HepG2 (cell line): Measurements from ENCODE around the gene ADCYAP1. TPM values are rescaled to one million over a fixed set of nuclear protein-coding genes. Genes with fewer than 3 reads are reported as not detected.

Source experiments
- JARID2 ChIP-seq: sonication (generic); formaldehyde crosslinking; IDR thresholded peaks from 2 replicates; pipeline ENCODE4 v1.8.1; 2023; ENCODE audit warnings: missing genetic modification reagents, inconsistent platforms; ENCODE audit not compliant: insufficient replicate concordance
- PLSCR1 ChIP-seq: sonication (generic); formaldehyde crosslinking; IDR thresholded peaks from 2 replicates; pipeline ENCODE4 v1.5.0; 2020; ENCODE audit warnings: missing genetic modification reagents, mild to moderate bottlenecking, borderline replicate concordance
- ZNF513 ChIP-seq: sonication (generic); formaldehyde crosslinking; conservative IDR thresholded peaks from 2 replicates; pipeline ENCODE4 v1.5.0; 2020; ENCODE audit warnings: missing genetic modification reagents
- ZNF570 ChIP-seq: sonication (generic); formaldehyde crosslinking; IDR thresholded peaks from 2 replicates; pipeline ENCODE4 v1.4.0; 2020; ENCODE audit warnings: mild to moderate bottlenecking, missing genetic modification reagents, borderline replicate concordance
- polyA plus RNA-seq, 8 experiments: library from polyadenylated mRNA; depleted of rRNA in 3 of 8; stranded (reverse) in 7 of 8; unstranded in 1 of 8; fragments of >200 nt; fragmentation: Illumina TruSeq in 4 of 8; extraction: Trizol in 4 of 8; gene quantifications; 2 replicates each; pipeline versions ENCODE4 v1.2.1 to v1.2.3, GENCODE V29; 2011 to 2016; ENCODE audit warnings: low read depth in 4 of 8, missing spikeins in 1 of 8, mixed read lengths in 1 of 8; ENCODE audit not compliant: insufficient read depth in 1 of 8
- total RNA-seq, 5 experiments: library from RNA; depleted of rRNA; stranded (reverse); fragments of >200 nt; fragmentation: Illumina TruSeq; extraction: Trizol; gene quantifications; 2 replicates each; pipeline ENCODE4 v1.2.3, GENCODE V29; 2016; ENCODE audit warnings: low read depth in 1 of 5

ADCYAP1 gene
- total and polyA plus RNA-seq, 2 of the 13 experiments (the other 11 are each of a cell fraction or from before 2014, with no cell fraction given), result not detected

GRCh38 chr18:959854-960253 is 55.2 kb downstream of the ADCYAP1 start (continued):
- TF ChIP-seq ZNF513 (no peak), ZNF570 (CRISPR knock-in tag) (no peak), JARID2 (CRISPR knock-in tag) (no peak), PLSCR1 (CRISPR knock-in tag) (no peak)

Other genes starting within 250 kb of the ADCYAP1 start
- 80.1 and 186 TPM in 2 replicates for gene TYMS, start 247.2 kb upstream of the ADCYAP1 start, total RNA-seq (2016; rRNA removed; fragmentation: Illumina TruSeq; extraction: Trizol)
- gene TYMS, start 247.2 kb upstream of the ADCYAP1 start, polyA plus RNA-seq (2011; rRNA removed), result 84.9 and 106 TPM in 2 replicates
- 21.1 and 37.6 TPM in 2 replicates for gene ENOSF1, start 192.2 kb upstream of the ADCYAP1 start, total RNA-seq (2016; rRNA removed; fragmentation: Illumina TruSeq; extraction: Trizol)
- 38.2 and 40.1 TPM in 2 replicates for gene ENOSF1, start 192.2 kb upstream of the ADCYAP1 start, polyA plus RNA-seq (2011; rRNA removed)
- 70.8 and 105 TPM in 2 replicates for gene YES1, start 92.6 kb upstream of the ADCYAP1 start, total RNA-seq (2016; rRNA removed; fragmentation: Illumina TruSeq; extraction: Trizol)
- gene YES1, start 92.6 kb upstream of the ADCYAP1 start, polyA plus RNA-seq (2011; rRNA removed), result 13.6 and 17.2 TPM in 2 replicates